ENCODE data around the gene ACADS. TPM values are rescaled to one million over a fixed set of nuclear protein-coding genes. Genes with fewer than 3 reads are reported as not detected.

ACADS gene
- total and polyA plus RNA-seq, 8 donors: 16.5 to 313 (median 38.7) TPM

DNA sequence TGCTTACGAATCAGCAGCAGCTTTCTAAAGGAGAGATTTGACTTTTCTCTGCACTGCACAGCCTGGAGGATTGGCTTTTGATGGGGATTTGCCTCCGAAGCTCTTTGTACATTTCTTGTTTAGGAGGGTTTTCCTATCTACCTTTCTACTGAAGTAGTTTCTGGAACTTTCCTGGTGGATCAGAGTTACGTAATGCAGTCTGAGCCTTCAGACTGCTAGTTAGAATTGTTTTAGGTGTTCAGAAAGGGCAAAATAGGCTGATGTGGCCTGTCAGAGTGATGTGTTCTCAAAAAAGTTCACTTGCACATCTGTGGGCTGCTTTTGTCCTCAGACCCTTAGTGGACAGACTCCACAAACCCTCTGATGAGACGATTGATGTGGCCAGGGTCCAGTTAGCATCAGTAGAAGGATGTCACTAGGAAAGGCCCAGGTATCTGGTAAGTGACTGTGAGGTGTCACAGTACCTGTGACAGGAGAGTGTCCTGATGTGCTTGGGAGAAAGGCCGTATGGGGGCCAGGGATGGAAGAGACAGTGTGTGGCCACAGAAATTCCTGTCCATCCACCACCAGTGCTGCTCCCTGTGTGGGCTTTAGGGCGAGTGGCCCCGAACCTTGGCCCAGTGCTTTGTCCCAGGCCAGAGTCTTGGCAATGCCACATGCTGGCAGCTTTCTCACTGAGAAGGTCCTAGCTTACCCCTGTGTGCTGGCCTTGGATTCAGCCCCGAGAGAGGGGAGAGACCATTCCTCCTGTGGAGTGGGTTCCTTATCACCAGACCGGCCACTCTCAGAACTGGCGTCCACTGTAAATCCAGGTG is 4.4 kb upstream of the ACADS start:
- WGBS, 5 donors: 85 to 95% (median 90%) methylated on average over 10 of the region's 10 CpGs
- intact Hi-C loops (cut with DNase I; ENCODE audit: low total_unique reads): no loop called here
- peaks cover 63 to 78% (median 78%) of the 10 kb centered on the region in 4 donors for H3K36me3 ChIP-seq

DNA sequence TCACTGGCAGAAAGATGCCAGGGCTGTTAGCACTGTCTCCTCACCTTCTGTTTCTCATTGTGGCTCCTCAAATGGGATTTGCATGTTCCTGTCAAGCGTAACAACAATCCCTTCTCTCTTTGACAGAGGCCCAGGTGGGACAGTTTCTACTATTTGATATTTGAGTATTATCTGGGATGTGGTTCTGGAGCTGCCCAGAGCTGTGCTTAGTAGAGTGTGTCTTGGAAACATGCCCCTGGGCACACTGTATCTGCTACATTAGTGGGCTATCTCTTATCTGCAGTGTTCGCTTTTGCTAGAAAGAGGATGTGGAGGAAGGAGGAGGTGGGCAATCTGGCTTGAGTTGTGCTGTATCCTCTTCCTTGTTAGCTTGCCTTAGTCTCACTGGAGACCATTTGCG is 3.8 kb upstream of the ACADS start:
- WGBS, 5 donors: 70 to 81% (median 73%) methylated on average over 3 of the region's 3 CpGs
- no peaks in the 10 kb centered on the region for H3K9me3 ChIP-seq
- peaks cover 30 to 55% (median 39%) of the 10 kb centered on the region in 4 donors for H3K4me1 ChIP-seq
- intact Hi-C loops (cut with DNase I; ENCODE audit: low total_unique reads): no loop called here
- no peak overlapping the region for H3K4me3 ChIP-seq
- H3K27me3 ChIP-seq: no peaks in the 10 kb centered on the region
- TF ChIP-seq EP300 (IDR thresholded peaks at IDR 0.05): no peak
- TF ChIP-seq POLR2AphosphoS5 (IDR thresholded peaks at IDR 0.05): no peak
- TF ChIP-seq, protein P1, sequence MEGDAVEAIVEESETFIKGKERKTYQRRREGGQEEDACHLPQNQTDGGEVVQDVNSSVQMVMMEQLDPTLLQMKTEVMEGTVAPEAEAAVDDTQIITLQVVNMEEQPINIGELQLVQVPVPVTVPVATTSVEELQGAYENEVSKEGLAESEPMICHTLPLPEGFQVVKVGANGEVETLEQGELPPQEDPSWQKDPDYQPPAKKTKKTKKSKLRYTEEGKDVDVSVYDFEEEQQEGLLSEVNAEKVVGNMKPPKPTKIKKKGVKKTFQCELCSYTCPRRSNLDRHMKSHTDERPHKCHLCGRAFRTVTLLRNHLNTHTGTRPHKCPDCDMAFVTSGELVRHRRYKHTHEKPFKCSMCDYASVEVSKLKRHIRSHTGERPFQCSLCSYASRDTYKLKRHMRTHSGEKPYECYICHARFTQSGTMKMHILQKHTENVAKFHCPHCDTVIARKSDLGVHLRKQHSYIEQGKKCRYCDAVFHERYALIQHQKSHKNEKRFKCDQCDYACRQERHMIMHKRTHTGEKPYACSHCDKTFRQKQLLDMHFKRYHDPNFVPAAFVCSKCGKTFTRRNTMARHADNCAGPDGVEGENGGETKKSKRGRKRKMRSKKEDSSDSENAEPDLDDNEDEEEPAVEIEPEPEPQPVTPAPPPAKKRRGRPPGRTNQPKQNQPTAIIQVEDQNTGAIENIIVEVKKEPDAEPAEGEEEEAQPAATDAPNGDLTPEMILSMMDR (IDR thresholded peaks at IDR 0.05): no peak
- no peak for TF ChIP-seq POLR2A (IDR thresholded peaks at IDR 0.05)
- no peak for DNase-seq
- peaks cover 56 to 71% (median 71%) of the 10 kb centered on the region in 4 donors for H3K36me3 ChIP-seq
- H3K27ac ChIP-seq: no peak overlapping the region

More for the DNA sequence above, 4.4 kb upstream of the ACADS start:
- no peaks in the 10 kb centered on the region for H3K9me3 ChIP-seq
- TF ChIP-seq EP300 (IDR thresholded peaks at IDR 0.05) (no peak), POLR2AphosphoS5 (IDR thresholded peaks at IDR 0.05) (no peak), POLR2A (IDR thresholded peaks at IDR 0.05) (no peak)
- TF ChIP-seq, protein P1 (IDR thresholded peaks at IDR 0.05): no peak
- DNase-seq: no peak
- peaks cover 24 to 48% (median 32%) of the 10 kb centered on the region in 4 donors for H3K4me1 ChIP-seq
- no peaks in the 10 kb centered on the region for H3K27me3 ChIP-seq
- H3K4me3 ChIP-seq: no peak overlapping the region
- H3K27ac ChIP-seq: peak overlapping the region in 2 of 5 donors; percentile 7 to 24

DNA sequence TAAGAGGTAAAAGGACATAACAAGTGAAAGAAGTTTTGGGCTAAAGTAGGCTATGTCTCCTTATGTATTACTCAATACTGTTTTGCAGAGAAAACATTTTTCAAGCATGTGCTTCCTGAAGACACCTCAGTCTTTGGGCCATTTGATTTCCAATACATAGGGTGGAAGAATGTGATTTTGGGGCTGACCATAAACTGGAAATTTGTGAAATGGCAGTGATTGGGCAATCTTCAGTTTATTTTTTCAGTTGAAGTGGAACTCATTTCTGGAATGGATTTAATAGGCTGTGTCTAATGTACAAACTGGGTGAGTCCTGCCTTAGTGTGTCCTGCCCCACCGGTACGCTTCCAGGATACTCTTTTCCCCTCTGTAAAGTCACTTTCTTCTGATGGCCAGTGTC is 2.8 kb upstream of the ACADS start:
- TF ChIP-seq, protein P1 (IDR thresholded peaks at IDR 0.05): no peak
- TF ChIP-seq EP300 (IDR thresholded peaks at IDR 0.05): no peak
- TF ChIP-seq POLR2A (IDR thresholded peaks at IDR 0.05): no peak
- no peak for TF ChIP-seq POLR2AphosphoS5 (IDR thresholded peaks at IDR 0.05)
- Histone ChIP-seq H3K27ac (no peak overlapping the region), H3K4me3 (no peak overlapping the region), H3K4me1 (peaks cover 30 to 63% (median 44%) of the 10 kb centered on the region in 4 donors), H3K27me3 (no peaks in the 10 kb centered on the region), H3K9me3 (no peaks in the 10 kb centered on the region), H3K36me3 (peaks cover 47 to 70% (median 69%) of the 10 kb centered on the region in 4 donors)
- intact Hi-C loops (cut with DNase I; ENCODE audit: low total_unique reads): no loop called here
- 94 to 100% (median 96%) methylated on average over 2 of the region's 2 CpGs for WGBS, 5 donors
- DNase-seq: no peak

DNA sequence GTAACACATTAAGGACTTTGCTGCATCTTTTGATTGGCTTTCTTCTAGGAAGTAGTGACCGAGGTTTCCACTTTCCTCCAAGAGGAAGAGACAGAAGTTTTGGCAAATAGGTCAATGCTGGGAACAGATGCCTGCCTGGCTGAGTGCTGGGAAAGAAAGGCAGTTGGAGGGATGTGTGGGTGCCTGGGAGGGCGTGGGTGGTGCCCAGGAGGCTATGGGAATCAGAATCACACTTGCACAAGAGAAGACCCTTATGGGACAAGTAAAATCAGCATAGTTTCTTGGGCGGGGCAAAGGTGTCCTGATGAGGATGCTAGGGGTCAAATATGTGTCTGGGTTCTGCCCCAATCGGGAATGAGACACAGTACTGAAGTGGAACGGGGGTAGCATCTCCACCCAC is 906 bp upstream of the ACADS start:
- Histone ChIP-seq H3K27me3 (no peaks in the 10 kb centered on the region), H3K9me3 (no peaks in the 10 kb centered on the region), H3K36me3 (peaks cover 37 to 69% (median 66%) of the 10 kb centered on the region in 4 donors), H3K4me1 (peaks cover 26 to 48% (median 34%) of the 10 kb centered on the region in 4 donors), H3K4me3 (peak overlapping the region in 2 of 4 donors; percentile 58 to 85), H3K27ac (peak overlapping the region in 2 of 5 donors; percentile 87 to 90)
- TF ChIP-seq POLR2AphosphoS5 (IDR thresholded peaks at IDR 0.05) (no peak), POLR2A (IDR thresholded peaks at IDR 0.05) (no peak), EP300 (IDR thresholded peaks at IDR 0.05) (no peak)
- TF ChIP-seq, protein P1 (IDR thresholded peaks at IDR 0.05): no peak
- WGBS, 5 donors: 58 to 69% (median 64%) methylated on average over 5 of the region's 5 CpGs
- intact Hi-C loops (cut with DNase I; ENCODE audit: low total_unique reads): no loop called here
- DNase-seq: no peak

Data from stomach (tissue), 9 donors.